Activated T-cell treated with anti-CD3 and anti-CD28 coated beads, Interleukin-2, amount 50 U/mL, for 4 hours (primary cell): Measurements from ENCODE around the gene B4GALT2. TPM values are rescaled to one million over a fixed set of nuclear protein-coding genes. Genes with fewer than 3 reads are reported as not detected.

ENCODE experiments used
- ATAC-seq, 2 donors: fragments of 200-7000 bp; cut with Tn5 transposase; one replicate each; pipeline ENCODE4 v1.10.0; 2021
- DNase-seq: peaks from one replicate; pipeline ENCODE4 v3.0.0-alpha.2; 2020
- H3K27me3 Mint-ChIP-seq: one replicate; pipeline ENCODE4 v1.8.0; 2021; ENCODE audit warnings: low read depth, mixed read lengths
- H3K36me3 Mint-ChIP-seq: one replicate; pipeline ENCODE4 v1.8.0; 2022; ENCODE audit warnings: mixed read lengths; ENCODE audit not compliant: insufficient read depth
- H3K4me1 Mint-ChIP-seq: one replicate; pipeline ENCODE4 v1.8.0; 2021; ENCODE audit warnings: low read depth, mixed read lengths
- H3K4me3 Mint-ChIP-seq: one replicate; pipeline ENCODE4 v1.8.0; 2021; ENCODE audit warnings: mild to moderate bottlenecking, moderate library complexity, mixed read lengths
- H3K9me3 Mint-ChIP-seq: one replicate; pipeline ENCODE4 v1.8.0; 2021; ENCODE audit warnings: mixed read lengths
- total RNA-seq, 3 donors: library from RNA; stranded (reverse); gene quantifications; one replicate each; pipeline ENCODE4 v1.2.1, GENCODE V29; 2021

Gene B4GALT2
- total RNA-seq, 3 donors from 2014 or later = 32.1 to 35.1 (median 33.7) TPM

GRCh38 chr1:43993206-43993914 lies 14.3 kb downstream of the B4GALT2 start:
- Mint-ChIP-seq H3K27me3 (no peaks in the 10 kb centered on the region), H3K36me3 (no peaks in the 10 kb centered on the region), H3K9me3 (no peaks in the 10 kb centered on the region), H3K4me3 (no peak overlapping the region), H3K4me1 (peaks cover 11% of the 10 kb centered on the region)
- DNase-seq (no peak), ATAC-seq (no peak)

GRCh38 chr1:43994071-43994470 lies 15.1 kb downstream of the B4GALT2 start:
- Mint-ChIP-seq H3K27me3 (no peaks in the 10 kb centered on the region), H3K4me3 (no peak overlapping the region), H3K36me3 (peaks cover 2% of the 10 kb centered on the region), H3K4me1 (peaks cover 11% of the 10 kb centered on the region), H3K9me3 (no peaks in the 10 kb centered on the region)
- DNase-seq (no peak), ATAC-seq (no peak)

- no peaks in the 10 kb centered on the region for H3K27me3 Mint-ChIP-seq
- no peak for DNase-seq
- no peak overlapping the region for H3K4me3 Mint-ChIP-seq
- H3K9me3 Mint-ChIP-seq = no peaks in the 10 kb centered on the region
- peaks cover 11% of the 10 kb centered on the region for H3K4me1 Mint-ChIP-seq
- peaks cover 2% of the 10 kb centered on the region for H3K36me3 Mint-ChIP-seq
- ATAC-seq = no peak
Measured at GRCh38 chr1:43994794-43995790, 16.1 kb downstream of the B4GALT2 start.

- DNase-seq (no peak), ATAC-seq (no peak)
- Mint-ChIP-seq H3K4me3 (no peak overlapping the region), H3K4me1 (peaks cover 11% of the 10 kb centered on the region), H3K36me3 (peaks cover 2% of the 10 kb centered on the region), H3K27me3 (no peaks in the 10 kb centered on the region), H3K9me3 (no peaks in the 10 kb centered on the region)
Measured at GRCh38 chr1:43995984-43996732, 17.1 kb downstream of the B4GALT2 start.

GRCh38 chr1:43996733-43997115 lies 17.7 kb downstream of the B4GALT2 start:
- DNase-seq (no peak), ATAC-seq (no peak)
- no peak overlapping the region for H3K4me3 Mint-ChIP-seq
- H3K36me3 Mint-ChIP-seq = peaks cover 2% of the 10 kb centered on the region
- H3K9me3 Mint-ChIP-seq = no peaks in the 10 kb centered on the region
- H3K27me3 Mint-ChIP-seq = no peaks in the 10 kb centered on the region
- peaks cover 10% of the 10 kb centered on the region for H3K4me1 Mint-ChIP-seq

- ATAC-seq = no peak
- no peaks in the 10 kb centered on the region for H3K9me3 Mint-ChIP-seq
Measured at GRCh38 chr1:43997295-43997999, 18.4 kb downstream of the B4GALT2 start.

GRCh38 chr1:43998000-43998378 lies 19.0 kb downstream of the B4GALT2 start:
- Mint-ChIP-seq H3K4me1 (no peaks in the 10 kb centered on the region), H3K4me3 (no peak overlapping the region)
- no peak for ATAC-seq

More at GRCh38 chr1:43997295-43997999, 18.4 kb downstream of the B4GALT2 start:
- no peak for DNase-seq
- Mint-ChIP-seq H3K27me3 (no peaks in the 10 kb centered on the region), H3K4me1 (peaks cover 4% of the 10 kb centered on the region), H3K36me3 (peaks cover 2% of the 10 kb centered on the region), H3K4me3 (no peak overlapping the region)

GRCh38 chr1:43999455-43999854 lies 20.4 kb downstream of the B4GALT2 start:
- Mint-ChIP-seq H3K36me3 (peaks cover 2% of the 10 kb centered on the region), H3K4me1 (no peaks in the 10 kb centered on the region), H3K9me3 (no peaks in the 10 kb centered on the region), H3K4me3 (no peak overlapping the region), H3K27me3 (no peaks in the 10 kb centered on the region)
- DNase-seq = no peak
- ATAC-seq = no peak

More at GRCh38 chr1:43998000-43998378, 19.0 kb downstream of the B4GALT2 start:
- H3K36me3 Mint-ChIP-seq = peaks cover 2% of the 10 kb centered on the region
- no peaks in the 10 kb centered on the region for H3K9me3 Mint-ChIP-seq
- H3K27me3 Mint-ChIP-seq = no peaks in the 10 kb centered on the region
- DNase-seq = no peak

- no peaks in the 10 kb centered on the region for H3K27me3 Mint-ChIP-seq
- DNase-seq (no peak), ATAC-seq (no peak)
- no peak overlapping the region for H3K4me3 Mint-ChIP-seq
- peaks cover 2% of the 10 kb centered on the region for H3K36me3 Mint-ChIP-seq
- H3K4me1 Mint-ChIP-seq = no peaks in the 10 kb centered on the region
- no peaks in the 10 kb centered on the region for H3K9me3 Mint-ChIP-seq
Measured at GRCh38 chr1:44000122-44000665, 21.2 kb downstream of the B4GALT2 start.

GRCh38 chr1:44002165-44002564 lies 23.2 kb downstream of the B4GALT2 start:
- Mint-ChIP-seq H3K4me3 (no peak overlapping the region), H3K36me3 (peaks cover 2% of the 10 kb centered on the region), H3K9me3 (no peaks in the 10 kb centered on the region), H3K4me1 (no peaks in the 10 kb centered on the region), H3K27me3 (no peaks in the 10 kb centered on the region)
- no peak for DNase-seq
- no peak for ATAC-seq

GRCh38 chr1:44002606-44003157 lies 23.7 kb downstream of the B4GALT2 start:
- H3K4me1 Mint-ChIP-seq = no peaks in the 10 kb centered on the region
- no peak overlapping the region for H3K4me3 Mint-ChIP-seq
- DNase-seq (no peak), ATAC-seq (no peak)
- H3K36me3 Mint-ChIP-seq = peaks cover 2% of the 10 kb centered on the region
- no peaks in the 10 kb centered on the region for H3K27me3 Mint-ChIP-seq
- H3K9me3 Mint-ChIP-seq = no peaks in the 10 kb centered on the region

GRCh38 chr1:44008259-44008658 lies 29.2 kb downstream of the B4GALT2 start:
- no peaks in the 10 kb centered on the region for H3K36me3 Mint-ChIP-seq
- peaks cover 5% of the 10 kb centered on the region for H3K4me1 Mint-ChIP-seq
- H3K4me3 Mint-ChIP-seq = no peak overlapping the region
- DNase-seq (no peak), ATAC-seq (no peak)
- H3K9me3 Mint-ChIP-seq = no peaks in the 10 kb centered on the region
- no peaks in the 10 kb centered on the region for H3K27me3 Mint-ChIP-seq

GRCh38 chr1:44010935-44011471 lies 32.0 kb downstream of the B4GALT2 start:
- no peak for DNase-seq
- Mint-ChIP-seq H3K9me3 (no peaks in the 10 kb centered on the region), H3K27me3 (no peaks in the 10 kb centered on the region), H3K36me3 (no peaks in the 10 kb centered on the region), H3K4me1 (peaks cover 5% of the 10 kb centered on the region), H3K4me3 (no peak overlapping the region)
- no peak for ATAC-seq
